ENCODE results near the gene HACD2. TPM values are rescaled to one million over a fixed set of nuclear protein-coding genes. Genes with fewer than 3 reads are reported as not detected.

The HACD2 gene
- total RNA-seq, 1 donor from 2014 or later = 34.3 TPM

DNA sequence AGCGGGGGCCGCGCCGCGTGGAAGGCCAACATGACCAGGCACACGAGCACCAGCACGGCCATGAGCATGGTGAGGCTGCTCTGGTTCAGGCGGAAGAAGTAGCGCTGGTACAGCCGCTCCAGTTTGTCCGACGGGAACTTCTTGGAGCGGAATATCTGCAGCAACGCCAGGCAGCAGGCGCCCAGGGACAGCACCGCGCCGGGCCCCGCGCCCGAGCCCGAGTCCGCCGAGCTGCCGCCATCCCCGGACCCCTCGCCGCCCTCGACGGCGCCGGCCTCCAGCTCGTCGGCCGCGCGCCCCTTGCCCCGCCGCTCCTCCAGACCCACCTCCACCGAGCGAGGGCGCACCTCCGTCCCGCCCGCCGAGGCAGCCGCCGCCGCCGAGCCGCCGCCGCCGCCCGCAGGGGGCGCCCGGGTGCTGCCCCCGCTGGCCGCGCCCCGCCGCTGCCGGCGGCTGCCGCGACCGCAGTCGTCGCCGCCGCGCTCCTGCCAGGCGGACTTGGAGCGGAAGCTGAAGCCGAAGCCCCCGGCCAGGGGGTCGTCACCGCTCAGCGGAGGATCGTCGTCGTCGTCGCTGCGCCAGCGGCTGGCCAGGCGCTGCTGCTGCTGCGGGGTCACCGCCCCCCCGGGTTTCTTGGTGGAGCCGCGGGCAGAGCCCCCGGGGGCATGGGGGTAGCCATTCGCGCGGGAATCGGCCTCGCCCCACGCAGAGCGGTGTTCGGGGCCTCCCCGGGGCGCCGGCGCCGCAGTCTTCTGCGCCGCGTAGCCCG is 136.9 kb downstream of the HACD2 start:
- H3K9me3 ChIP-seq (ENCODE audit: insufficient read depth, low read depth, low read length) = no peaks in the 10 kb centered on the region
- H3K36me3 Mint-ChIP-seq (ENCODE audit: low read depth, unreplicated experiment) = no peaks in the 10 kb centered on the region
- H3K79me2 ChIP-seq (ENCODE audit: insufficient read depth, low read length) = no peaks in the 10 kb centered on the region
- no peak overlapping the region for H3K9ac ChIP-seq (ENCODE audit: low read length)
- H3K27me3 Mint-ChIP-seq (ENCODE audit: low read depth, unreplicated experiment) = peaks cover 59% of the 10 kb centered on the region
- H3K36me3 ChIP-seq (ENCODE audit: insufficient read depth, low read length) = no peaks in the 10 kb centered on the region
- H3K4me1 Mint-ChIP-seq (ENCODE audit: low read depth, unreplicated experiment) = no peaks in the 10 kb centered on the region
- no peak overlapping the region for H3K27ac Mint-ChIP-seq (ENCODE audit: unreplicated experiment)
- H3K4me2 ChIP-seq (ENCODE audit: low read length) = no peak overlapping the region
- H2AFZ ChIP-seq (ENCODE audit: low read depth, low read length) = no peak overlapping the region
- no peak for FAIRE-seq
- no peak for DNase-seq (ENCODE audit: low read depth)
- no peaks in the 10 kb centered on the region for H3K4me1 ChIP-seq (ENCODE audit: insufficient read depth, low read length)
- no peak overlapping the region for H3K4me3 Mint-ChIP-seq (ENCODE audit: unreplicated experiment)
- H3K4me3 ChIP-seq (ENCODE audit: insufficient read depth, low read depth, low read length) = no peak overlapping the region
- TF ChIP-seq, protein P1, sequence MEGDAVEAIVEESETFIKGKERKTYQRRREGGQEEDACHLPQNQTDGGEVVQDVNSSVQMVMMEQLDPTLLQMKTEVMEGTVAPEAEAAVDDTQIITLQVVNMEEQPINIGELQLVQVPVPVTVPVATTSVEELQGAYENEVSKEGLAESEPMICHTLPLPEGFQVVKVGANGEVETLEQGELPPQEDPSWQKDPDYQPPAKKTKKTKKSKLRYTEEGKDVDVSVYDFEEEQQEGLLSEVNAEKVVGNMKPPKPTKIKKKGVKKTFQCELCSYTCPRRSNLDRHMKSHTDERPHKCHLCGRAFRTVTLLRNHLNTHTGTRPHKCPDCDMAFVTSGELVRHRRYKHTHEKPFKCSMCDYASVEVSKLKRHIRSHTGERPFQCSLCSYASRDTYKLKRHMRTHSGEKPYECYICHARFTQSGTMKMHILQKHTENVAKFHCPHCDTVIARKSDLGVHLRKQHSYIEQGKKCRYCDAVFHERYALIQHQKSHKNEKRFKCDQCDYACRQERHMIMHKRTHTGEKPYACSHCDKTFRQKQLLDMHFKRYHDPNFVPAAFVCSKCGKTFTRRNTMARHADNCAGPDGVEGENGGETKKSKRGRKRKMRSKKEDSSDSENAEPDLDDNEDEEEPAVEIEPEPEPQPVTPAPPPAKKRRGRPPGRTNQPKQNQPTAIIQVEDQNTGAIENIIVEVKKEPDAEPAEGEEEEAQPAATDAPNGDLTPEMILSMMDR (IDR thresholded peaks at IDR 0.05; ENCODE audit: insufficient read depth, low read depth, low read length) = no peak
- TF ChIP-seq EZH2 (IDR thresholded peaks at IDR 0.05; ENCODE audit: insufficient read depth, low read length) = no peak
- peaks cover 3% of the 10 kb centered on the region for H3K9me3 Mint-ChIP-seq (ENCODE audit: unreplicated experiment)
- peaks cover 58% of the 10 kb centered on the region for H3K27me3 ChIP-seq (ENCODE audit: insufficient read depth, low read length)
- peaks cover 5% of the 10 kb centered on the region for H4K20me1 ChIP-seq (ENCODE audit: insufficient read depth, low read length)
- H3K27ac ChIP-seq (ENCODE audit: low read depth, low read length) = no peak overlapping the region

DNA sequence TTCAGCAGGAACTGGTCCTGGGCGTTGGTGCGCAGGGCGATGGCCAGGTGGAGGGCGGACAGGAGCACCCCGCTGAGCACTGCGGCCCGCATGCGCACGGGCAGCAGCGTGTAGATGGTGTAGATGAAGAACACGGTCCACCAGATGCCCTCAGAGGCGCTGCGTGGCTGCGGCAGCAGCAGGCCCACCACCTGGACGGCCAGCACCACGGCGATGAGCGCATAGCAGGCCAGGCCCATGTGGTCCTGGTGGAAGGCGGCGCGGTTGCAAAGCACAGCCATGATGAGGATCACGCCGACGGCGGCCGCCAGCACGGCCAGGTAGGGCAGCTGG is 137.5 kb downstream of the HACD2 start:
- no peak for FAIRE-seq
- Histone ChIP-seq H3K27me3 (ENCODE audit: insufficient read depth, low read length) (peaks cover 57% of the 10 kb centered on the region), H3K36me3 (ENCODE audit: insufficient read depth, low read length) (no peaks in the 10 kb centered on the region), H3K4me3 (ENCODE audit: insufficient read depth, low read depth, low read length) (no peak overlapping the region), H3K27ac (ENCODE audit: low read depth, low read length) (no peak overlapping the region), H3K9ac (ENCODE audit: low read length) (no peak overlapping the region), H4K20me1 (ENCODE audit: insufficient read depth, low read length) (peaks cover 5% of the 10 kb centered on the region), H3K4me1 (ENCODE audit: insufficient read depth, low read length) (no peaks in the 10 kb centered on the region), H3K9me3 (ENCODE audit: insufficient read depth, low read depth, low read length) (no peaks in the 10 kb centered on the region), H3K79me2 (ENCODE audit: insufficient read depth, low read length) (no peaks in the 10 kb centered on the region), H3K4me2 (ENCODE audit: low read length) (no peak overlapping the region), H2AFZ (ENCODE audit: low read depth, low read length) (no peak overlapping the region)
- Mint-ChIP-seq H3K27me3 (ENCODE audit: low read depth, unreplicated experiment) (peaks cover 64% of the 10 kb centered on the region), H3K27ac (ENCODE audit: unreplicated experiment) (no peak overlapping the region), H3K36me3 (ENCODE audit: low read depth, unreplicated experiment) (no peaks in the 10 kb centered on the region), H3K9me3 (ENCODE audit: unreplicated experiment) (peaks cover 3% of the 10 kb centered on the region), H3K4me1 (ENCODE audit: low read depth, unreplicated experiment) (no peaks in the 10 kb centered on the region), H3K4me3 (ENCODE audit: unreplicated experiment) (no peak overlapping the region)
- DNase-seq (ENCODE audit: low read depth) = no peak
- TF ChIP-seq, protein P1 (IDR thresholded peaks at IDR 0.05; ENCODE audit: insufficient read depth, low read depth, low read length) = no peak
- TF ChIP-seq EZH2 (IDR thresholded peaks at IDR 0.05; ENCODE audit: insufficient read depth, low read length) = no peak

DNA sequence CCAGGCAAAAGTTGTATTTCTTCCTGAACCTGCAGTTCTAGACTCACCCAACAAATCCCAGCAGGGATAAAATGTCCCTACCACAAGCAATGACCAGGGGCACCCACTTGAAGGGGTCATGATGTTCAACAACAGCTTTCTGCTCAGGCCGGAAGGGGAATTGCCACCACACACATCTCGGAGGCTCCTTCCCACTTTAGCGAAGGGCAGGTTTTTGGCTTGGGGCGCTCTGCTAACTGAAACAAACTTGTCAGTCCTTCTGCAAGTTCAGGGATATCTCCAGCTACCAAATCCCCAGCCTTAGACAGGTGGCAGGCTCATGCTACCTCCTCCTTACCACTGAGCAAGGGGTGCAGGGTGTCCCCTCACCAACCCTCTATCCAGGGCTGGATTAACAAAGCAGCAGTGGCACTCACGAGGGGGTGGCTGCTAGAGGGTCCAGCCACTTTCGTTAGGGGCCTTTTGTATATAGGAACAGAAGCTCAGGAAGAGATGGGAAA is 138.2 kb downstream of the HACD2 start:
- H3K9me3 Mint-ChIP-seq (ENCODE audit: unreplicated experiment) = peaks cover 3% of the 10 kb centered on the region
- H3K79me2 ChIP-seq (ENCODE audit: insufficient read depth, low read length) = no peaks in the 10 kb centered on the region
- H3K27me3 Mint-ChIP-seq (ENCODE audit: low read depth, unreplicated experiment) = peaks cover 69% of the 10 kb centered on the region
- no peak overlapping the region for H3K9ac ChIP-seq (ENCODE audit: low read length)
- H3K36me3 Mint-ChIP-seq (ENCODE audit: low read depth, unreplicated experiment) = no peaks in the 10 kb centered on the region
- no peak overlapping the region for H3K4me3 ChIP-seq (ENCODE audit: insufficient read depth, low read depth, low read length)
- H2AFZ ChIP-seq (ENCODE audit: low read depth, low read length) = no peak overlapping the region
- DNase-seq (ENCODE audit: low read depth) (no peak), FAIRE-seq (no peak)
- H3K36me3 ChIP-seq (ENCODE audit: insufficient read depth, low read length) = no peaks in the 10 kb centered on the region
- TF ChIP-seq, protein P1 (IDR thresholded peaks at IDR 0.05; ENCODE audit: insufficient read depth, low read depth, low read length) = no peak
- TF ChIP-seq EZH2 (IDR thresholded peaks at IDR 0.05; ENCODE audit: insufficient read depth, low read length) = no peak
- peaks cover 5% of the 10 kb centered on the region for H4K20me1 ChIP-seq (ENCODE audit: insufficient read depth, low read length)
- no peaks in the 10 kb centered on the region for H3K4me1 Mint-ChIP-seq (ENCODE audit: low read depth, unreplicated experiment)
- no peaks in the 10 kb centered on the region for H3K9me3 ChIP-seq (ENCODE audit: insufficient read depth, low read depth, low read length)
- peak overlapping the region; percentile 36 for H3K4me3 Mint-ChIP-seq (ENCODE audit: unreplicated experiment)
- H3K4me1 ChIP-seq (ENCODE audit: insufficient read depth, low read length) = no peaks in the 10 kb centered on the region
- H3K27ac Mint-ChIP-seq (ENCODE audit: unreplicated experiment) = peak overlapping the region; percentile 44
- peaks cover 57% of the 10 kb centered on the region for H3K27me3 ChIP-seq (ENCODE audit: insufficient read depth, low read length)
- H3K27ac ChIP-seq (ENCODE audit: low read depth, low read length) = no peak overlapping the region
- H3K4me2 ChIP-seq (ENCODE audit: low read length) = no peak overlapping the region
